AG04450 (cell line): Measurements from ENCODE around the gene DUSP16. TPM values are rescaled to one million over a fixed set of nuclear protein-coding genes. Genes with fewer than 3 reads are reported as not detected.
"Not testable (repeated sequence)": the region's sequence is repeated elsewhere in the genome, so short reads cannot be mapped to it uniquely, and the experiment has no call there.

Experiments
- CTCF ChIA-PET: fragments of 300-600, 350-600 bp; formaldehyde crosslinking; extraction: SDS; loops from one replicate; lab custom pipeline; 2022; ENCODE audit warnings: antibody characterized with exemption, inconsistent platforms; lab: Charles Lee
- POLR2A ChIA-PET: fragments of 350-600 bp; formaldehyde crosslinking; extraction: SDS; loops from one replicate; lab custom pipeline; 2021; ENCODE audit warnings: antibody characterized with exemption, inconsistent platforms; lab: Yijun Ruan, JAX
- DNase-seq: peaks from one replicate; pipeline ENCODE4 v3.0.0-alpha.2; 2011; ENCODE audit warnings: low read depth, low spot score
- H3K27ac ChIP-seq: one replicate; pipeline ENCODE4 v1.5.1; 2012; ENCODE audit warnings: low read depth, low read length, control low read depth
- H3K27me3 ChIP-seq: one replicate; pipeline ENCODE4 v1.6.0; 2012; ENCODE audit warnings: low read length; ENCODE audit not compliant: control insufficient read depth, insufficient read depth
- H3K4me3 ChIP-seq: 2 replicates; pipeline ENCODE4 v1.5.1; 2011; ENCODE audit warnings: mild to moderate bottlenecking, low read depth, low read length, control low read depth
- H3K9me3 ChIP-seq: 2 replicates; pipeline ENCODE4 v1.5.1; 2012; ENCODE audit warnings: low read length; ENCODE audit not compliant: control insufficient read depth, insufficient read depth
- CTCF ChIP-seq: IDR thresholded peaks from 2 replicates; pipeline ENCODE4 v1.5.1; 2011; ENCODE audit warnings: low read depth, low read length, control low read depth, inconsistent platforms
- polyA plus RNA-seq: library from polyadenylated mRNA; depleted of rRNA; stranded (reverse); fragments of >200 nt; gene quantifications from 2 replicates; pipeline ENCODE4 v1.2.3, GENCODE V29; 2011

The DUSP16 gene
- polyA plus RNA-seq, 1 experiment = 12.8 TPM

- Histone ChIP-seq H3K4me3 (peak overlapping the region; percentile 0; the same call in 1 of the 2 replicates), H3K9me3 (no peaks in the 10 kb centered on the region), H3K27me3 (no peaks in the 10 kb centered on the region), H3K27ac (no peak overlapping the region)
- ChIA-PET CTCF (interaction anchor here (0.7 to 1.1 kb wide), 3 partner anchors 129 to 151 kb away, joined by 3 read pairs; no protein-coding TSS in a partner anchor), POLR2A (interaction anchor here (0.5 kb wide), 1 partner anchor 130 kb away, joined by 4 read pairs; no protein-coding TSS in a partner anchor)
- DNase-seq = peak; percentile 8
- no peak for TF ChIP-seq CTCF
Measured at GRCh38 chr12:12505544-12506495, 56.8 kb downstream of the DUSP16 start.

GRCh38 chr12:12503384-12504078, 59.1 kb downstream of the DUSP16 start:
- Histone ChIP-seq H3K9me3 (no peaks in the 10 kb centered on the region), H3K27ac (no peak overlapping the region), H3K27me3 (no peaks in the 10 kb centered on the region), H3K4me3 (no peak overlapping the region)
- TF ChIP-seq CTCF = no peak
- CTCF ChIA-PET = no interaction called here
- POLR2A ChIA-PET = no interaction called here
- DNase-seq = no peak

GRCh38 chr12:12502815-12503151, 59.9 kb downstream of the DUSP16 start:
- ChIA-PET POLR2A (no interaction called here), CTCF (no interaction called here)
- no peak overlapping the region for H3K27ac ChIP-seq
- DNase-seq = no peak
- no peak overlapping the region for H3K4me3 ChIP-seq
- H3K27me3 ChIP-seq = no peaks in the 10 kb centered on the region
- no peaks in the 10 kb centered on the region for H3K9me3 ChIP-seq
- TF ChIP-seq CTCF = no peak

GRCh38 chr12:12502130-12502814, 60.4 kb downstream of the DUSP16 start:
- CTCF ChIA-PET = interaction anchor here (0.6 kb wide), 1 partner anchor 235 kb away, joined by 4 read pairs; no protein-coding TSS in a partner anchor
- DNase-seq, POLR2A ChIA-PET, H3K4me3 ChIP-seq, H3K9me3 ChIP-seq, H3K27me3 ChIP-seq, H3K27ac ChIP-seq: not testable (repeated sequence)

DNA sequence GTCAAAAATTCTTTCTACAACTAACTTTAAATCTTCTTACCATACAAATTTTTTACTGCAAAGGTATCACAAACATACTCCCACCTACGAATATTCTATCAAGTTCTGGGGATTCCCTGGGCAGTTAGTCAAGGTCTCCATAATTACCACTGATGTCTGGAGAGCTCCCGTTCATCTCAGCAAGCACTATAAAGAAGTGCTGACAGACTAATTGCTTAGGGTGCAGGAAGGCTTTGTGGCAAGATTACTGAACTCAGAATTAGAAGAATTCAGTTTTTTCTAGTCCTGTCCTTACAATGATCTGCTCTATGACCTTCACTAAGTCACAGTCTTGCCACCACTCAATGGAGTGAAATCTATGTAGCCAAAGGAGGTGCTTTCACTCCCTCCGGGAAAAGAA, 61.5 kb downstream of the DUSP16 start:
- ChIA-PET CTCF (no interaction called here), POLR2A (no interaction called here)
- TF ChIP-seq CTCF = no peak
- H3K27me3 ChIP-seq = no peaks in the 10 kb centered on the region
- H3K4me3 ChIP-seq = no peak overlapping the region
- no peak for DNase-seq
- no peaks in the 10 kb centered on the region for H3K9me3 ChIP-seq
- H3K27ac ChIP-seq = no peak overlapping the region
